ENCODE data around the gene RPS18.
"Not testable (repeated sequence)": the region's sequence is repeated elsewhere in the genome, so short reads cannot be mapped to it uniquely, and the experiment has no call there.

The RPS18 gene

DNA sequence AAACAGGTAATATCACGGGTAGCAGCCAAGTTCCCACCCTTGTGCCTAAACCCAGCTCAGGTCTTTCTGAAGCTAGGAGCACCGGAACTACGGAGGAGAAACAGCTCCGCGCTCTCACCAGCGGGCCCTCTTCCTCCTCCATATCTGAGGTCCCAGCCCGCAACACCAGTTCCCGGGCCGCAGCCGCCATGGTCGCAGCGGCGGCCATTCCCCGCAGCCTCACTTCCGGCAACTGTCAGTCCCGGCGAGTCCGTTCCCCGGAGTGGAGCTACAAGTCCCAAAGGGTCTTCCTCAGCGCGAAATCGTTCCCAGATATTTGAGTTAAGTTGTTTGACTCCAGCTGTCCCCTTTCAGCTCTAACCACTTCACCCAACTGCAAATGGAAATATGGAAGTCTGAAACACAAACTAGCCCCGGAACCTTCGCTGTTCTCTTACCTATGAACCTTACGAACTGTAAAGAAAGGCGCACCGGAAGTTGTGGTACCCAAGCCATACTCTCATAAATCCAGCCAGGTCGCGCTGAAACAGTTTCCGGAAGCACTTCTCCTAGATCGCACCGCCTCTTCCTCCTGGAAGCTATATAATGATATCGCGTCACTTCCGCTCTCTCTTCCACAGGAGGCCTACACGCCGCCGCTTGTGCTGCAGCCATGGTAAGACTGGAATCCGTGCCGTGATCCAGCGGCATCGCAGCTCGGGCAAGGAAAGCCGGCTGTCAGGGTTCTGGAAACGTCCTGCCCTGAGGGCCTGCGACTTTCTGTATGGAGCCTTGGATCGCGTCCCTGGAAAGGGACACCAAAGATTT, at the start of gene RPS18, which contains the start of gene VPS52:
RPS18 (plus strand) TSS at position 608 of the 807 bp plus-strand sequence; CDS start at position 653, 45 bp downstream.
VPS52 (minus strand) TSS at position 409 of the 807 bp plus-strand sequence; CDS start at position 208, 201 bp downstream.
- in situ Hi-C loops (cut with MboI; ENCODE audit: low sequenced_read_pairs): no loop called here

DNA sequence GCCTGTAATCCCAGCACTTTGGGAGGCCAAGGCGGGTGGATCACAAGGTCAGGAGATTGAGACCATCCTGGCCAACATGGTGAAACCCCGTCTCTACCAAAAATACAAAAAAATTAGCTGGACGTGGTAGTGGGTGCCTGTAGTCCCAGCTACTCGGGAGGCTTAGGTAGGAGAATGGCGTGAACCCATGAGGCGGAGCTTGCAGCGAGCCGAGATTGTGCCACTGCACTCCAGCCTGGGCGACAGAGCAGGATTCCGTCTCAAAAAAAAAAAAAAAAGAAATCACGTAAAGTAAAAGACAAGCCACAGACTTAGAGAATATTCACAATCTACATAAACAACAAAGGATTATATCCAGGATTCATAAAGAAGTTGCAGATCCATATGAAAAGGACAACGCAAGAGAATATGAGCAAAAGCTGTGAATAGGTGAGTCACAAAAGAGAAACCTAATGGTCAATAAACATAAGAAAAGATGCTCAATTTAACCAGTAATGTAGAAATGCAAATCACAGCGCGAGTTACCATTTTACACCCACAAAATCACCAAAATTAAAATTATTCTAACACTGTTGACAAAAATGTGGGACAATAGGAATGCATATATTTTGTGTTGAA, 45.3 kb upstream of the RPS18 start:
- in situ Hi-C loops (cut with MboI; ENCODE audit: low sequenced_read_pairs): not testable (repeated sequence)

DNA sequence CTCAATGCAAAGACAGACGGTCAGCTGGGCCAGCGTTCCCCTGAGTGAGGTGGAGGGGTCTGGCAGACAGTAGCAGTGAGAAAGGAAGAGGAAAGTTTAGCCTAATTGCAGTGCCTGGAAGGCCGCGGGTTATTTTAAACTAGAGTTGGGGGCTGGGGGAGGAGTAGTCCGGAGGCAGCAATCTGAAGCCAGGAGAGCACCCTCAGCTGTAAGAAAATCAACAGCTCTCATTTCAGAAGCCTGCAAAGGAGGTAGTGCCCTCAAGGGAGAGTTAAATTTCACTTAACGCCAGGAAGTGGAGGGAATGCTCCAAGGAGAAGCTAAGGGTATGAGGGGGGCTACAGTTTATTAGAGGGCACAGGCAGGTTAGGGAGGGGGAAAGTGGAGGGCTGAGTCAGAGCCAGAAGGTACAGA, 36.6 kb upstream of the RPS18 start:
- in situ Hi-C loops (cut with MboI; ENCODE audit: low sequenced_read_pairs): no loop called here

DNA sequence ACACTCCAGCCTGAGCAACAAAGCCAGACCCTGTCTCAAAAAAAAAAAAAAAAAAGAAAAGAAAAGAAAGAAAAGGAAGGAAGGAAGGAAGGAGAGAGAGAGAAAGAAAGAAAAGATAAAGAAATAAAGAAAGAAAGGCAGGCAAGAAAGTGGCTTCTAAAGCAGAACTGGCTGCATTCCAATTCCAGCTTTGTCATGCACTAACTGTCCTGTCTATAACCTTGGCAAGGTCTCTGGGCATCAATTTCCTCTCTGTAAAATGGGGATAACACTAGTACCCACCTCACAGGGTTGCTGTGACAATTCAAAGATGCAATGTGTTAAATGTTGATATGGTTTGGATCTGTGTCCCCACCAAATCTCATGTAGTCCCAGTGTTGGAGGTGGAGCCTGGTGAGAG, 35.5 kb upstream of the RPS18 start:
- in situ Hi-C loops (cut with MboI; ENCODE audit: low sequenced_read_pairs): no loop called here

DNA sequence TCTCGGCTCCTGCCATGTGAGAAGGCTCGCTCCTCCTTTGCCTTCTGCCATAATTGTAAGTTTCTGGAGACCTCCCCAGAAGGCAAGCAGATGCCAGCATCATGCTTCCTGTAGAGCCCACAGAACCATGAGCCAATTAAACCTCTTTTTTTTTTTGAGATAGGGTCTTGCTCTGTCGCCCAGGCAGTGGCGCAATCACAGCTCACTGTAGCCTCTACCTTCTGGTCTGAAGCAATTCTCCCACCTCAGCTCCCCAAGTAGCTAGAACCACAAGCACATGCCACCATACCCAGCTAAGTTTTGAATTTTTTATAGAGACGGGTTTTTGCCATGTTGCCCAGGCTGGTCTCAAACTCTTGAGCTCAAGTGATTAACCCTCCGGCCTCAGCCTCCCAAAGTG, 35.0 kb upstream of the RPS18 start:
- in situ Hi-C loops (cut with MboI; ENCODE audit: low sequenced_read_pairs): no loop called here

DNA sequence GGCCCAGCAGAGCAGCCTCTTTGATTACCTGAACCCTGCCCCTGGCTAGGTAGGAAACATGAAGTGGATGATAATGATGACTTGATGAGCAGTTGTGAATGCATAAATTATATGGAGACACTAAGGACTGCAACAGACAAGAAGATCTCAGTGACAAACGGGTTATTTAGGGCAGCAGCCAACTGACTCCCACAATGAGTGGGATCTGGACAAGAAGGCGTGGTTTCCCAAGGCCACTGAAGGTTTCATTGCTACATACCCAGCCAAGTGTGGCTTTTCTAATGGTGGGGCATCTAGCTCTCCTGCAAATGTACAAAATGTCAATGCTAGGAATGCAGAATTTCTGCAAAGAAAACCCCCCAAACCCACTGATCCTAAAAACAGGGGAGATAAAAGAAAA, 34.1 kb upstream of the RPS18 start:
- in situ Hi-C loops (cut with MboI; ENCODE audit: low sequenced_read_pairs): no loop called here

DNA sequence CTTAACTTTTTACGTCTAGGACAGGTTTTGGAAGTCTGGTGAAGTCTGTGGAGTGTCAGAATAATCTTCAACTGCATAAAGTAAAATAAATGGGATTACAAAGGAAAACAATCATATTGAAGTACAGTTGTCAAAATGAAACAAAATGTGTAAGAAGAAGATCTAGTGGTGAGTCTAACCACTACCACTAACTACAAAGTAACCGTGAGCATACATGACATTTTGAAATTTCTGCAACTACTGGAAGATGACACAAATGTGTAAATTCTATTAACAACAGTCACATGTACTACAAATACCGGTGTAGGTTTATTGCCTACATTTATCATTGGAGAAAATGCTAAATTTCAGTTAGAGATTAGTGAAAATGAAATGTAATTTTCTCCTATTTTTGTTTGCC, 29.9 kb upstream of the RPS18 start:
- in situ Hi-C loops (cut with MboI; ENCODE audit: low sequenced_read_pairs): loop anchor here (10.0 kb wide), 1 partner anchor 107 kb away; no protein-coding TSS in a partner anchor

DNA sequence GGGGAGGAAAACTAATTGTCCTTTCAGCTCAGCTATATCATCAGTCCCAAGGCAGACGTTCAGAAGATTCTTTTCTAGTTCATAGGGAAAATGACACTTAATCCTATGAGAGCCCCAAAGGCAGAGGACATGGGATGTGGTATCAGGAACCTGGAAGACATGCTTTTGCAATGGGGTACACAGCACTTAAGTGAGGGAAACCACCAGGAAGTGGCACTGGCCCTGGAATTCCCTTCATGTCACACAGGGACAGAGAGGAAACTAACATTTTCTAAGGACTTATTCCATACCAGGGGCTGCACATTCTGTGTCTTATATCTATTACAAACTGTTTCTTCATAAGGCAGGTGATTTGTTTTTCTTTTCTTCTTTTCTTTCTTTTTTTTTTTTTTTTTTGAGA, 28.4 kb upstream of the RPS18 start:
- in situ Hi-C loops (cut with MboI; ENCODE audit: low sequenced_read_pairs): loop anchor here (10.0 kb wide), 1 partner anchor 109 kb away; no protein-coding TSS in a partner anchor

DNA sequence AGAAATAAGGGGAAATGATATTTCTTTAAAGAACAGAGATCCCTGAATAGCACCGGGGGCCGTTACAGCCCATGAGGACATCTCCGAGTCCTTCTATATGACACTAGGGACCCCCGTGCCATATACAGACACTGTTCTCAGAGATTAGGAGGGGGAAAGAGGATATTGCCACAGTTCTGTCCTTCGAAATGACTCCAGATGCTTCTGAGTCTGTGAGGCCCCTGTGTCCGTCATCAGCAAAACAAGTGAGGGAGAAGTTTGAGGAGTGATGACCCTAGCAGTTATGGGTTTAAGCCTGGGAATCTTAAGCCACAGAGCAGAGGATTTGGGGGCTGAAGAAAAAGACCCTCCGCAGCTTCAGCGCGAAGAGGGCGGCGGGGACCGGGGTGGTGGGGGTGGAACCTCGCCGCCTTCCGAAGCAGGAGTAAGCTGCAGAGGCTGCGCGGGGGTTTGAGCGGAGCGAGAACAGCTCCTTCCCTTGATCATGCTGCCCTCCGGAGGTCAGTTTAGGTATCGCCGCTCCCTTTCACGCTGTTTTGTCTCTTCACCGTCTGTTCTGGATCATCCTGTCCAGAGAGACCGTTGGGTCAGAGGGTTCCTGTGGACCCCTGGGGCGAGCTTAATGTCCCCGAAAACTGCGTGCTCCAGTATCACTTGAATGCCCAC, 23.8 kb upstream of the RPS18 start:
- in situ Hi-C loops (cut with MboI; ENCODE audit: low sequenced_read_pairs): loop anchor here (10.0 kb wide), 1 partner anchor 113 kb away; no protein-coding TSS in a partner anchor

DNA sequence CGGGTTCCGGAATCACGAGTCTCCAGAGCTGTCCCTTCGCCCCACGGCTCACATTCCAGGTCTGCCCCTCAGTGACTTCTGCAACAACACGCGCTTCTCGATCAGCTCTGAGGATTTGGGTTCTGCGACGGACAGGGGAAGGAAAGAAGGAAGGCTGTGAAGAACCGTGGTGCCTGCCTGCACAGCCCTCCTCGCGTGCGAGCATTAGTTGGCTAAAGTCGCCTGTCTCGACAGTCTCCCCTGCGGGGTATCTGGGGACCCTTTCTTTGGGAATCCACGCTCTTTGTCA, 23.3 kb upstream of the RPS18 start:
- in situ Hi-C loops (cut with MboI; ENCODE audit: low sequenced_read_pairs): loop anchor here (10.0 kb wide), 1 partner anchor 114 kb away; no protein-coding TSS in a partner anchor

DNA sequence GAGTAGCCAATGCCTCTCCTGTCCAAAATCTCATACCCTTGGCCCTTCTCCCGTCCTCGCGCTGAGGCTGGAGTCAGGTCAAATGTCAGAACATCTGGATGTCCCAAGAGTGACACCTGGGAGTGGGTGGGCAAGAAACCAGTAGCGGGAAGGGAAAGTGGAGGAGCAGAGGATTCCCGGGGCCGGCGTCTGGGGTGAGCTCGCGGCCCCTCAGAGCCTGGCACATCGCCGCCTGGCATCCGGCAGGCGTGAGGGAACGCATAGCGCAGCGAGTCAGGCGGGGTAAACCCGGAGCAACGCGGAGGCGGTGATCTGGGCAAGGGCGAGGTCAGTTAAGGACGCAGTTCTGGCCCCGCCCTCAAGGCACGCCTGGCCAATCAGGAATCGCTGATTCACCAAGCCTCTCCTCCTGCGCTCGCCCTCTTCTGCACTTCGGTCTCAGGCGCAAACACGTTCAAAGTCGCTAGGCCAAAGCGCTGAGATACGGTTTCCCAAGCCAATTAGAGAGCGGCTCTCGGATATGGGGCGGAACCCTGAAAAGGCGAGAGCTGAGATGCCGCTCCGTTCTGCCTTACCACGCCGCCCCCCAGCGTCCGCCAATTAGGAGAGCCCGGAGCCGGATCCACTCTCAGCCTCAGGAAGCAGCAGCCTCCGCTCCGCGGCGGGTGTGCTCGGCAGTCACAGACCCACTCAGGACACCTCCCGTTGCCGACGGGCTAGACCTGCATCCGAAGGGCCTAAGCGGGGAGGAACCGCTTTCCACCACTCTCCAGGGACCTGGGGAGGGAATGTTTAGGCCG, 22.7 kb upstream of the RPS18 start:
- in situ Hi-C loops (cut with MboI; ENCODE audit: low sequenced_read_pairs): loop anchor here (10.0 kb wide), 1 partner anchor 114 kb away; no protein-coding TSS in a partner anchor

DNA sequence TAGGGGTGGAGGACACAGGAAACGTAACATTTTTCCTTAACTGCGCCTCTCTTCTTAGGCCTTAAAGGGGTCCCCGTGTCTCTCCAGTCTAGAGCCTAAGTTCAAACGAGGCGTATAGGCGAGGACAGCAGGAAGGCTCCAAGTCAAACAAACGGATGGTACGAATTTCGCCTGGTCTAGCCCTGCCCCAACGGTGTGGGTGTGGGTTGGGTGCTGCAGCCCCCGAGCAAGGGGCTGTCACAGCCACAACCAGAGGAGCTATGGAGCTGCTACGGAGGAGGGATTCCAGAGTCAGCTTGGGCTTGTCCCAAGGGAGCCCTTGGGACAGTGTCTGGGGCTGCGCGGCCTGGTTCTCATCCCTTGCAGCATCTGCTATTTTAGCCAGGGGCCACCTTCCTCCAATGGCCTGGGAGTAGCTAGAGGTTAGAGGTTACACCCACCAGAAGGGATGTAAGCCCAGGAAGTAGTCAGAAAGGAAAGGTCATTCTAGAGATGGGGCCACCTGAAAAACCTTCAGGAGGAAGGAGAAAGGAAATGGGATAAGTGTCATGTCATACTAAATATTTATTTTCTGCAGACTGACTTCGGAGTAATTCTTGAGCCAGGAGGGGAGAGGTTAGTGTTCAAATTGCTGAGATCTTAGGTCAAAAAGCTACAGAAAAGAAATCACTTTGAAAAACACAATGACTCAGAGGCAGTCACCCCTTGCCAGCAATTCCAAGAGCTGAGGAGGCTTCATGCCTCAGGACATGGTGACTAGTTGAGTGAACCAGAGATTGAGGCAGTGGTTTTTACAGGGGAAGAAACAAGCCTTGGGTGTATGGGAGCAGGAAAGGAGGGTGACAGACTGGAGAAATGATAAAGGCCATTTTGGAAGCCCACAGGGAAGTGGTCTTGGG, 21.9 kb upstream of the RPS18 start:
- in situ Hi-C loops (cut with MboI; ENCODE audit: low sequenced_read_pairs): loop anchor here (10.0 kb wide), 1 partner anchor 115 kb away; no protein-coding TSS in a partner anchor

DNA sequence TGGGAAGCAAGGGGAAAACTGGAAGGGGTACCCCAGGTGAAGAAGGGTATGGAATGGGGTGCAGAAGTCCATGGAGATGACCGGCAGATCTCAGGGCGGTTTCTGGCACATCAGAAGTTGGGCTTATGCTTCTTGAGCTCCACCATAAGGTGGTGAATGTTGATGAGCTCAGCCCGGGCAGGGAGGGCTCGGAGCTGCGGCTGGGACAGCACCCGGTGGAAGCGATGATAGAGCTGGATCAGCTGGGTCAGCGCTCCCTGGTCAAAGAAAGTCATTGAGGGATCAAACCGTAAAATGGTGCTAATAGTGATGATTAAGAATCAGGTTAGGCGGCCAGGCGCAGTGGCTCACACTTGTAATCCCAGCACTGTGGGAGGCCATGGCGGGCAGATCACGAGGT, 21.1 kb upstream of the RPS18 start:
- in situ Hi-C loops (cut with MboI; ENCODE audit: low sequenced_read_pairs): no loop called here

DNA sequence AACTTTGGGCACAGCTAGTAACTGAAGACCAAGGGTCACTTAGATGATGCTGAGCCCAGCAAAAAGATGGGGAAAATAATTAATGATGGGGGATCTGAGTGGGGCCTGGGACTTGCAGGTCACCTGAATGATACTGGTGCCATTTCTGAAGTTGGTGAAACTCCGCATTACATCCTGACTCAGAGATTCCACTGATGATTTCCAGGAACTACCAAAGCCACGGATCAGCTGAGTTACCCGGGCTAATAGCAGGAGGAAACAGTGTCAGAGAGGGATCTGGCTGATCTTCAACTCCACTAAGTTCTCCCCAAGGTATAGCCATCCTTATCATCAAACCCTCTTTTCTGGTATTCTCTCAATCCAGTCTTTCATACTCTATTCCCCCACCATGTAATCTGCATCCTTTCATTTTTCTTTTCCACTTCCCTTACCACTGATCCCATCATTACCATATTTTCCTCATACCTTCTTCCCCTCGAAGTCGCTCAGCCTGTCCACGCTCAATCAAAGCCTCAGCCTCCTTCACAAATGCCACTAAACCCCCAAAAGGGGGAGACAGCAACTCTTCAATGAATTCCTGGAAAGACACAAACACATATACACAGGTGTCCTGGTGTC, 20.4 kb upstream of the RPS18 start:
- in situ Hi-C loops (cut with MboI; ENCODE audit: low sequenced_read_pairs): no loop called here

DNA sequence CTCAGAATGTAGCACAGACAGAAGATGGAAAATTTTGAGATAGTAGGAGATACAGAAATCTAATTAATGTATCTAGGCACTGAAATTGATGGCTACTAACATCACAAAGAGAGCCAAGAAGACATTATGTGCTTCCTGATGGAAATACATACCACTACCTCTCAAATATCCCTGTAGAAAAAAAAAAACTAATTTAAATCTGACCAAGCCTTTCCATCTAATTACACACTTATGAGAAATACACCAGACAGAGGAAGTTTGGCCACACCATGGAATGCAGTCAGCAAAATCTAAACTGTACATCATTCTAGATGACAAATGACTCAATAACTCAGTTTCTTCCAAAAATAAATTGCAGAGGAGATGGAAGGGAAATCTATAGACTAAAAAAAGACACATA, 19.1 kb upstream of the RPS18 start:
- in situ Hi-C loops (cut with MboI; ENCODE audit: low sequenced_read_pairs): no loop called here

DNA sequence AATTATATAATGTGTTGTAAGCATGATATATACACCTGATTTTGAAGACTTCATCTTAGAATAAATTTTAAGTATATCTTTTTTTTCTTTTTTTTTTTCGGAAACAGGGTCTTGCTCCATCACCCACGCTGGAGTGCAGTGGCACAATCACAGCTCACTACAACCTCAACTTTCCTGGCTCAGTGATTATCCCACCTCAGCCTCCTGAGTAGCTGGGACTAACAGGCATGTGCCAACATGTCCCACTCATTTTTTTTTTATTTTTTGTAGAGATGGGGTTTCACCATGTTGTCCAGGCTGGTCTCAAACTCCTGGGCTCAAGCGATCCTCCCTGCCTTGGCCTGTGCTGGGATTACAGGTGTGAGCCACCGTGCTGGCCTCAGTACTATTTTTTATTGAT, 17.3 kb upstream of the RPS18 start:
- in situ Hi-C loops (cut with MboI; ENCODE audit: low sequenced_read_pairs): no loop called here

DNA sequence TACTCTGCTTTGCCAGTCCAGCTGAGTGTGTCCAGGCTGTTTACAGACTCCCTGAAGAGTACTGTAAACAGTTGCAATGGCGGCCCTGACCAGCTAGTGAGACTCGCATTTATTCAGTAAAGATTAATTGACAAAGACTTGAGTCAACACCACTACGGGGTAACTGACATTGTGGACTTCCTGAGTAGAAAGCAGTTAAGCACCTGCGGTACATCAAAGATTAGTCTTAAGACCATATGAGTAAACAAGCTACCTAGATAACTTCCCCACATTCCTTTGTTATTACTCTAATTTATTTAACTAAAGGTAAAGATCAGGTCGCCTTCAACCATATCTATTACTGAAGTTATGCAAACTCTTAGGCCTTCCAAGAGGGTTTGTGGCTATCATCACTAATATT, 12.8 kb upstream of the RPS18 start:
- in situ Hi-C loops (cut with MboI; ENCODE audit: low sequenced_read_pairs): no loop called here

DNA sequence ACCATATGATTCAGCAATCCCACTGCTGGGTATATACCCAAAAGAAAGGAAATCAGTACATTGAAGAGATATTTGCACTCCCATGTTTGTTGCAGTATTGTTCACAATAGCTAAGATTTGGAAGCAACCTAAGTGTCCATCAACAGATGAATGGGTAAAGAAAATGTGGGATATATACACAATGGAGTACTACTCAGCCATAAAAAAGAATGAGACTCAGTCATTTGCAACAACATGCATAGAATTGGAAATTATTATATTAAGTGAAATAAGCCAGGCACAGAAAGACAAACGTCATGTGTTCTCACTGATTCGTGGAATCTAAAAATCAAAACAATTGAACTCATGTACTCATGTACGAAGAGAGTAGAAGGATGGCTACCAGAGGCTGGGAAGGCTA, 9.4 kb upstream of the RPS18 start:
- in situ Hi-C loops (cut with MboI; ENCODE audit: low sequenced_read_pairs): not testable (repeated sequence)

DNA sequence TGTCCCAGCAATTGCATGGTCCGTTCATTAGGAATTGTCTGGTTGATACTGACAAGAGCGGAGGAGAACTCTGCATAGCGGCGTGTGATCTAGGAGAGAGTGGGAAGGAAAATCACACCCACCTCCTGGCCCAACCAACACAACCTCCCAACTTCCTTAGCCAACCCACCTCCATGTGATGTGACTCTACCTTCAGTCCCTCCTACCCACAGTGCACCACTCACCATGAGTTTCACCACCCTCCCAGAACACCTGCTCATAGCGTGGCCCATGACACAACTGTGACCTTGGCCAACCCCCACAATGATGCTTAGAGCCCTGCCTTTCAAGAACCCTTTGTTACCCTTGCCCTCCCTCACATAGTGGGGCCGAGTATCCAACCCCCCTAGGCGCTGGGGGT, 7.9 kb upstream of the RPS18 start:
- in situ Hi-C loops (cut with MboI; ENCODE audit: low sequenced_read_pairs): no loop called here

DNA sequence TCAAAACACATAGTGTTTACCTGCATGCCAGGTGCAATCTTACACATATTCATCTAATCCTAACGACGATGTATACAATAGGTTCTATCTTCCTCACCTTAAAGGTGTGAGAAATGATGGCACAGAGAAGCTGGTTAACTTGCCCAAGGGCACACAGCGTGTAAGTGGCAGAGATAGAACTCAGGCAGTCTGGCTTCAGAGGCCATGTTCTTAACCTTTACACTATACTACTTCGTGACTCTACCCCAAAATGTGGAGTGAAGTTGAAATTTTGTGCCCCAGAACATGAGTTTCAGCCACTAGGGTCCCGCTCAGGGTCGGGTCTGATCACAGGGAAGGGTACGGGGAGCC, 783 bp upstream of the RPS18 start:
- in situ Hi-C loops (cut with MboI; ENCODE audit: low sequenced_read_pairs): no loop called here

Data from HL-60/S4 (cell line).